ENCODE measurements around the gene FYN.

Gene FYN

DNA sequence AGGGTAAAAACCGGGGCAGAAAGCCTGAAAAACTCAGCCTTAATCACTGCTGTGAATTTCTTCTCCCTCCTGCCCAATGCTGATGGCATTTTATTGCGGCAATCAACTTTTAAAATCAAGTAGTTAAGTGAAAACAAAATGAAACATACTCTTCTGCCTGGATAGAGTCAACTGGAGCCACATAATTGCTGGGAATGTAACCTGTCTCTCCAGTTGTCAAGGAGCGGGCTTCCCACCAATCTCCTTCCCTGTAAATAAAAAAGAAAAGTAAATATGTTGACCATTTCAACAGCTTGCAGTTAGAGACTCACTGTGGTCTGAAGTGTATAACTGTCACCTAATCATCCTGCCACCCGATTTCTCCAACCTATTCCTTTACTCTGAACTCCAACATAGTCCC, 165.5 kb downstream of the FYN start:
- no peak for DNase-seq (ENCODE audit: low read depth in 2 of 2)

DNA sequence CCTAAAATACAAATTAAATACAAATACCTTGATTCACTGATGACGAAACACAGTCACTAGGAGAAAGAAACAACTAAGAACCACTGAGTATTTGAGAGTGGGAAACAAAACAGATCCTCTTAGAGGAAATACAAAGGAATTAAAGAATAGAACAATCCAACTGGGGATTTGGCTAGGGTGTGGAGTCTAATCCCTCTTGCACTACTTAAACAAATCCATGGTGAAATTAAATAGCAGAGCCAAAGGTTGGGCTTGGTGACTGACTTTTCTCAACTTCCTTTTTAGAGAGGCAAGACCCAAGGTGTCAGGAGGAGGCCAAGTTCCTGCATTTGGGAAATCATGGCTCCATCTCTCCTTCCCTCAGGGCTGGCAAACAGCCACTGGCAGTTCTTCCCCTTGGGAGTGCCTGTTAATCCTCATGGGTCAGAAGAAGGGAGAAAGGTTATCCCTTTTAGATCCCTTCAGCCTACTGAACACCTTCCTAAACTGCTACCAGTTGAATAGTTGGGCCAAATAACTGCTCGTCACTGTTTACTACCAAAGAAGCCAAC, 166.3 kb downstream of the FYN start:
- DNase-seq (ENCODE audit: low read depth in 2 of 2) = no peak

DNA sequence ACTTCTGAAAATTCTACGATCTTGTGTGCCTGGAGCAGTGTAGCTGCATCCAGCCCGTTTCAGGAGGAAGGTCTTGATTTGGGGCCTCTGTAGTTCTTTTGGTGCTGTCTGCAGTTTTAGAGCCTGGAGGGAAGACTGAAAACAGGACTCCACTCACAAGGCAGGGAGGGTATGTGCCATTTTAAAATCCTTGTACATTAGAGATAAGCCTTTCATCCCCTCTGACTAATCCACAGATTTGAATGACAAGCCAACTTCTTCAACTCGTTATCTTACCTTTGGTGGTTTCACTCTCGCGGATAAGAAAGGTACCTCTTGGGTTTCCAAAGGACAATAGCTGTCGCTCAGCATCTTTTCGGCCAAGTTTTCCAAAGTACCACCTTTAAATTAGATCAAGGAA, 169.5 kb downstream of the FYN start:
- DNase-seq (ENCODE audit: low read depth in 2 of 2) = no peak

DNA sequence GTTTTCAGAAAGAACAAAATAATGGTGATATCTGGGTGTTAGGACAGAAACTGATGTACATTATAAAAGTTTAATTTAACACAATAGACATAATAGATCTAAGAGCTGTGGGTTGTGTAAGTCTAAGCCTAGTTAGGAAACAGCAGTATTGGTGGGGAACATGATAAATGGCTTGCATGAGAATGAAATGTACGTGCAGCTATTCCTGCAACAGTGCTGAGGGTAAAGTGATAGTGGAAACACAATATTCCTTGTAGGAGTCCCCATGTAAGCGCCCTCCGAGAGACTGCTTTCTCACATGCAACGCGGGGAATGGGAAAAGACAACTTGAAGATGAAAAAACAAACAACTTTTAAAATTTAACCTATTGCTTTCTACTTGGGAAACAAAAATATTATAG, 171.0 kb downstream of the FYN start:
- DNase-seq (ENCODE audit: low read depth in 2 of 2) = no peak

DNA sequence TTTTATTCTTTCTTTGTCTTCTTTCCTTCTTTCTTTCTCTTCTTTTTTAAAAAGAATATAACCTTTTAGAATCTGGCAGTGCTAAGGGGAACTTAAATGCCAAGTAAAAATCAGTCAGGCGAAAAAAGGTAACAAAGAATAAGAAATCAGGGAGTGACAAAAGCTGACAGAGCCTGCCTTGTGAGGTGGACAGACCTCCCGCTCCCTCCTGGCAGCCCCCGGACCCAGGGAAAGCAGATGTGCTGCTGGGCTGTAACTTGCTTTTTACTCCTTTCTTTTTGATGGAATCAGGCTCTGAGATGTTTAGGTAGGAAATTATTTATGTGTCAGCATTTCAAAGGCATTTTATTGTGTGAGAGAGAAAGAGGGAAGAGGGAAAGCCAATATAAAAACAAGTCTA, 172.1 kb downstream of the FYN start:
- no peak for DNase-seq (ENCODE audit: low read depth in 2 of 2)

DNA sequence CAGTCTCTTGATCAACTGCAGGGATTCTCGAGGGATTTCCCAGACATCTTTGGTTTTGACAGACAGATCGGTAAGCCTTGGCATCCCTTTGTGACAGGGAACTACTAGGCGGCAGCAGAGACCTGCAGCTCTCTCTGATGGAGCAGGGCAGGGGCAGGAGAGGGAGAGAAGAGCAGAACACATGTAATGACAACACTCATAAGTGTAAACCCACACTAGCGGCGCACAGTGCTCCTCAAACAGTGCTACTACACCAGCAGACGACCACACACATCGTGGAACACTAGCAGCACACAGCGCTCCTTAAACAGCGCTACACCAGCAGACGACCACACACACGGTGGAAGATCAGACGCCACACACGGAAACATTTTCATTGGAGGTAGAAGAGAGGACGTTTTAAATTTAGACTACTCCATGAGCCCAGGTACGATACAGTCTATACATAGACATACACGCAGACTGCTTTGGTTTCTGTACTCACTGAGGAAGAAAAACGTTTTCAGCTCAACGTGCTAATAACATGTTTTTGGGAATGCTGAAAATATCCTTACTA, 173.0 kb downstream of the FYN start:
- DNase-seq (ENCODE audit: low read depth in 2 of 2) = no peak

DNA sequence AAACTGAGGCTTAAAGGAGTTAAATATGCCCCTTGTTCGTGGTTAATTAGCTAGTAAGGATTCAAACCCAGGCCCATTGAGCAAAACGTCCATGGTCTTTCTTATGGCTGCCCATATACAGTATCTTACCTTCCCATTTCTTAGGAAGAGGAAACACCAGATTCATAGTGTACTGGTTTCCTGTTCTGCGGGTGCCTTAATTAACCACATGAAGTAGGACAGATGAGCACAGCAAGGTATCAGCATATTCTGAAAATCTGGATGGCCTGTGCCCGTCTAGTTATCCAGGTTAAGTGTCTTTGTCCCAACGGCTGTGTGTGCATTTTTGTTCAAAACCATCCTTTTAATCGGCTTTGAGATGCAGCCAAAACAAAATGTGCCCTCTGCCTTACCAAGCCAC, 174.1 kb downstream of the FYN start:
- no peak for DNase-seq (ENCODE audit: low read depth in 2 of 2)

DNA sequence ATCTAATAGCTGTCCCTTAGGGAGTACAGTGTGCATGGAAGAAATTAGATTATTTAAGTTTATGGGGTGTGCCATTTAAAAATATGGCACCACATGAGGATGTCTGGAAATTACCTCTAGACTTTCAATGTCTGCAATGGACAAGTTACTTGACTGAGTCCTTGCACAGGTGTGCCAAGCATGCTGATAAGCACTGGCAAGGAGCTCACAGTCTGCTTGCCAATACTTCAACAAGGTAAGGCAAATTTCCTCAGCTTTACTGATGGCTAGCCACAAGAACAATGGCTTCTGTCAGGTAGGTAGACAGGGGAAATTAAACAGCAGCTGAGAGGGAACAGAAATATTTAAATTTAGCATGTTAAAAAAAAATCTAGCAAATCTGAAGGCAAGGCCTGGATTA, 176.4 kb downstream of the FYN start:
- no peak for DNase-seq (ENCODE audit: low read depth in 2 of 2)

DNA sequence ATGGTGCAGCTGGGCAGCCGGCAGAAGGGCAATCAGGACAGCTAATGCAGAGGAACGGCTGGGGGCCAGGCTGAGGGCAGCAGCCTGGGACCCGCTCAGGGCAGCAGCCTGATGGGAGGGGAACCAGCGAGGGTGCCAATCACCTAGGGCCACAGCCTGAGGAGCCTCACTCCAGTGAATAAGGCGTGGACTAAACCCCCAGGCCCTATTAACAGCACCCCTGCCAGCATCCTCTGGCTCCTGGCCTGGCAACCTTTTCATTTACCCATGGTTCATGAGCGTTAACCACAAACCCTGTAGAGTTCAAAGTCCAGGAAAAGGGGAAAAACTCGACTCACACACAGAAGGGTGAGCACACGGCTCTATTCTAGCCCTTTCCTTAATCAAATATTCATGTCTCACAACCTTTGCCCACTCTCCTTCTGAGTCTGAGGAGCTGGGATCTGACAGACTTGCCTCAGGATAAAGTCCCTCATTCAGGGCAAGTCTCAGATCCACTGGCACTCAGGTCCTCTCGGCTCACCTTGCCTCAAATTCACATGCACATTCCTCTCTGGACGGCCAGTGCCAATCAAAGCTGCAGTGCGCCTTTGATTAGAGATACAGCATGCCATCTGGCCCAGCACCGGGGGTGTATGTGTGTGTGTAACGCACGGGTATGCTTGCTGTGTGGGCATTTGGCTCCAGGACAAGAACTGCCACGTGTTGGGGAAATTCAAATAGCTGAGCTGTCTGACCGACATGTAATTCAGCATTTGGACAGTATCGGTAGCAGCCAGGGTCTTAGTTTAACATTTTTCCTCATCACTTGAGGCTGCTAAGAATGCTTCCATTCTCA, 180.7 kb downstream of the FYN start:
- DNase-seq (ENCODE audit: low read depth in 2 of 2) = no peak

DNA sequence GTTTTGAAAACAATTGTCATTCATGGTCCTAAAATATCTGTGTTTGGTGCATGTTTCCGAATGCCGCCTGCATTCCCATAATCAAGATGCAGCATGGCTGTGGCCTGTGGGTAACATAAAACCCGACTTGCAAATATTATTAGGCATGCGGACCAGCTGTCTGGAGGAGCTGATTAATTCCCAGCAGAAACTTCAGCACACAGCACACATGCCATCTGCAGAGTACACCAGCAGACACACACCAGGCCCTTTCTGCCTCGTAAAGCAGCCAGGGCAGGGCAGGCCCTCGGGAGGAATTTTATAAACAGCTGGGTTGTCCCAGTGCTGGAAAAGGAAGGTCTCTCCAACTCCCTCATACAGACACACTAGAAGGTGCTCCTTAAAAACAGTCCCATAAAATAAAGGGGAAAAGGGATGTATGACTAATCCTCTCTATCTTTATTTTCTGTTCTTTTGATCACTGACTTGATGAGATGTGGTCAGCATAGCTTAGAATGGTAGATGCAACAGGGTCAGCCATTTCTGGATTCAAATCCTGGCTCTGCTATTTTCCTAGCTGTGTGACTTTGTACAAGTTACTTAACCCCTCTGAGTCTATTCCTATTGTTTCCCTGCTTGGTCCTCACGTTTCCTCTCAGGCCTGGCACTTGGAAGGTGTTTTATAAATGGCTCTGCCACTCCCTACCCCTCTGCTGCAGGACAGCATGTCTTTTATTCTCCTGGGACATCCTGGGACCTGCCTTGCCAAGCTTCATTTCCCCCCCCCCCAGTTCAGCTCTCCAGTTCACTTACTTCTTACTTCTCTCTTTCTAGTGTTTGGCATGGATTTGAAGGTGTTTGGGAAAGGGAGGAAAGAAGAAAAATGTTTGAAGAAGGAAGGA, 181.7 kb downstream of the FYN start:
- no peak for DNase-seq (ENCODE audit: low read depth in 2 of 2)

DNA sequence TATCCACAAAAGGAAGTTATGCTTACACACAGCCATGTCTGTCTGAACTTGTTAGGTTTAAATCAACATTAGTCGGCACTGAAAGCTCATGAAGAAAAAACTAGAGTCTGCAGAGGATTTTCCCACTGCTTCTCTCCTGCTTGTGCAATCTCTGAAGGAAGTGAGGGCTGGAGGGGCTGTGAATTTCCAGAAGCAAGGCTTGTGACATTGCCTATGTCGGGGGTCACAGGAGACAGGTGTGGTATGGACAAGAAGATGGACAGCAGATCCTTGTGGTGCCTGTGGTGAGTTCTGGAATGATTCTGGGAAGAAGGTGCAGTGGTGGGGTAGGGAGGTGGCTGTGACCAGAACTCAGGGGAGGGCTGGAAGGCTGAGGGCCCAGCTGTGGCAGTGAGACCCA, 183.3 kb downstream of the FYN start:
- DNase-seq (ENCODE audit: low read depth in 2 of 2) = no peak

DNA sequence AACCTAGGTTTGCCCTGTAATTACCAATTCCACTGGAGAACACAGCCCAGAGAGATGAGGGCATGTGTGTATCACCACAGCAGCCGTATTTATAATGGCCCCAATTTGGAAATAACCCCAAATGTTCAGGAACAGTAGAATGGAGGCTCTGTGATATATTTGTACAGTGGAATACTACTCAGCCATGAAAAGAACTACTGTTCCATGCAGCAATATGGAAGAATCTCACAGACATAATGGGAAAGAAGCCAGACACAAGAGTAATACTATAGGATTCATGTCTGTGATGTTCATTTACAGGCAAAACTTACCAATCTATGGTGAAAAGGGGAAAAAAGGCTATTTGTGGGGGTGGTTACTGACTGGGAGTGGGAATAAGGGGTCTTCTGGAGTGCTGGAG, 183.8 kb downstream of the FYN start:
- no peak for DNase-seq (ENCODE audit: low read depth in 2 of 2)

DNA sequence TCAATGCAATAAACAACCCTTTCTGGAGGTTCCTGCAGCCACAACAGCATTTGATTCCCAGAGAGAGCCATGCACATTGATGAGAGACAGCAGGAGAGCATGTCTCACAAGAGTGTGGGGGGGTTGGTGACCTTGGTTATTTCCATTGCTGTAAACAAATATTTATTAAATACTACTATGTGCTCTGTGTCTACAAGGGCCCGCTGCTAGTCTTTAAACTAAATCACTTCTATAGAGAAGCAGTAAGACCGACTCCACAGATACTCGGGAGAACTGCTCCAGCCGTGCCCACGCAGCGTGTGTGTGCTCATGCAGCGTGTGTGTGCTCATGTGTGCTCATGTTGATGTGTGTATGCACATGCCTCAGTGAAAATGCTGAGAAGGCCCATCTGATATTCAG, 184.9 kb downstream of the FYN start:
- no peak for DNase-seq (ENCODE audit: low read depth in 2 of 2)

DNA sequence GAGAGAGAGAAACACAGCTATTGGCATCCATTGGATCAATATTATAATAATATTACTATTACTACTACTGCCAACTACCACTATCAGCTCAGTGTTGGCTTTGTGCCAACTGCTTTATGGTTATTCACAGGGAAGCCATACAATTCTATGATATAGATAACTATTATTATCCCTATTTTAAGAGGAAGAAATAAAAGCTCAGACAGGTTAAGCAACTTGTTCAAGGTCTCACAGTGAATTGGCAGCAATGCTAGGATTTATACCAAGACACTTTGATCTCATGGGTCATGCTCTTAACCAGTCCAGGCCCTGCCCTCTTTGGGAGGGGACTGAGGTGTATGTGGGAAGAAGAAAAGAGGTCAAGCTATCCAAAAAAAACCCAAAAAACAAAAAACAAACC, 185.6 kb downstream of the FYN start:
- no peak for DNase-seq (ENCODE audit: low read depth in 2 of 2)

DNA sequence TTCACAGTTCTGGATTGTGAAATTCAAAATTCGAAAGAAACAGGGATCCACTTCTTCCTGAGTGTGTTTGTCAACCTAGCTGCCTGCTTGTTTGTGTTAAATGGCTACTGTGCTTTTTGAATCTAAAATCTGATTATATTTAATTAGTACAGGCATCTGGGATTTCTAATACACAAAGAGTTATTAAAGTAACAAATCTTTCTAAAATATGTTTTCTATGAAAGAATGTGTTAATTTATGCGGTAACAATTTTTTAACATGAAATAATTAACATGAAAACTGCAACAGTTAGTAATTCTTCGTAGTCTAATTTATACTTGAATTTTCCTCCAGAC, 186.4 kb downstream of the FYN start:
- no peak for DNase-seq (ENCODE audit: low read depth in 2 of 2)

DNA sequence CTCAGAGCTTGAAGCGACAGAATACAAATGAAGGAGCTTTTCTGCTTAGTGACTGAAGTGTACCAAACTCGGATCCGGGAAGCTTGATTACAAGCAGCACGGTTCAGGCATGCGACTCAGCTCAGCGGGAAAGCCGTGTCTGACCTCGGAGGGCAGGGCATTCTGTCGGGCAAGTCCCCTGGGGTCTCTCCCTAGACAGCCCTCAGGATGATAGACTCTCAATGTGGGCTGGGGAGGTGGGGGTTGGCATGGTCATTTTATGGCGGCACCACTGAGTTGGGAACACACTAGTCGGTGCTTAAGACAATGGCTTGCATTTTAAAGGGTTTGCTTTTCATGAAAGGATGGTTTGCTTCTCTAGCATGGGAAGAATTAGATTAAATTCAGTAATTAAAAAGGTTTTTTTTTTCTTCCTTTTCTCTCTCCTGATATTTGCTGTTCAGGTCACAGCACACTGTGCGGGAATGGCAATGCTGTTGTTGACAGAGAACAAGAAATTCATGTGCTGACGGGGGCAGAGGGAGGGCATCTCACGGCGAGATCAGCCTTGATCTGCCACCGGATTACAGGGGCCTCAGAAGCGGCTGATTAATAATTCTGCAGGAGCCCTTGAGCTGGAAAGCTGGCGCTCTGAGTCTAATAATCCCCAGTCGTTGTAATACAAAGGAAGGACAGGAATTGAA, 186.9 kb downstream of the FYN start:
- DNase-seq (ENCODE audit: low read depth in 2 of 2) = no peak

DNA sequence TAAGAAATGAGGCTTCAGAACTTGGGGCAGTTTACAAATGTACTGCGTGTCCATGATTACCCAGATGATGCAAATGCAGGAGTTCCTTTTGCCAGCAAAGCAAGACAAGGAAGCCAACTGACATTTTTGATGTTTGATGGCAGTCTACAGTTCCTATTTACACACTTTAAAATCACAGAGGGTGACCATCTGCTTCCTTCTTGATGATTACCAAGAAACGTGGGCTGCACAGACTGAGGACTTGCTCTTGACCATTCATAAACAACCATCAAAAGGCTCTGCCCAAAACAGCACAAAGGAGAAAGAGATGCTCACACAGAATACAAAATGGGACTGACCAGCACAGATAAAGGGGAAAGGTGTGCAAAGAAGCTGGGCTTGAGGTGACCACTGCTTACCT, 187.7 kb downstream of the FYN start:
- no peak for DNase-seq (ENCODE audit: low read depth in 2 of 2)

DNA sequence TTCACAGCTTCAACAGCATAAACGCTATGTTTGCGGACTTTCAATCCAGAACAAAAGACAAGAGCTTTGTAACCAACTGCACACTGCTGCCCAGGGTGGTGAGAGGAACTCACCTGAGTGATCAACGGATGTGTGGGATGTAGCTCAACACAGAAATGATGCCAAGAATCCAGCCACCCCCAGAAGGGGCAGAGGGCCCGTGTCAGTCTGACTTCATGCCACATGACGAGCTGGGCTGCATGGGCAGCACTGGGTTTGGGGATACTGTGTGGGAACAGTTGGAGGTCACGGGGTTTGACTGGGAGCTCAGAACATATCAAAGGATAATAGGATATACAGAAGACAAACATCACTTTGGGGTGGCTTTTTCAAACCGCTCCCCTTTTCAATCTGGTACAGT, 188.2 kb downstream of the FYN start:
- DNase-seq (ENCODE audit: low read depth in 2 of 2) = no peak

DNA sequence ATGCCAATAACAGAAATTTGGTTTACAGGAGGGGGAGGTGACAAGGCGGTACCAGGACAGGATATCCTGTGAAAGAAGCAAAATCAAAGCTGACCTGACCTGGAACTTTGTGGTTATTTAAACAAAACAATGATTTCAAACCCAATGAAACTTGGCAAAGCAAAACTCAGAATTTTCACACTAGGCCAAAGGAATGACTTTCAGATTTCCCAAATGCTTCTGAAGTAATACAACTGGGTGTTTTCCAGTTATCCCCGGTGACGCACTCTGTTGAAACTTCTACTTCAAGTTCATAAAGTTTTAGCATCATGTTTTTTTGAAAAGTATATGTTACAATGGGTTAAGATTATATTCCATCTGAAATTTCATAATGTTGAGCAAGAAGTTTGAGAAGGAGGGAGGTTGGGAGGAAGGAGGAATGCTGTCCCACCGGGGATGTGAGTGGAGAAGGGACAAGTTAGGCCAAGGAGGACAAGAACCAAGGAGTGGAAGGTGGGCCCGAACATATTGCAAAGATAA, 189.4 kb downstream of the FYN start:
- no peak for DNase-seq (ENCODE audit: low read depth in 2 of 2)

DNA sequence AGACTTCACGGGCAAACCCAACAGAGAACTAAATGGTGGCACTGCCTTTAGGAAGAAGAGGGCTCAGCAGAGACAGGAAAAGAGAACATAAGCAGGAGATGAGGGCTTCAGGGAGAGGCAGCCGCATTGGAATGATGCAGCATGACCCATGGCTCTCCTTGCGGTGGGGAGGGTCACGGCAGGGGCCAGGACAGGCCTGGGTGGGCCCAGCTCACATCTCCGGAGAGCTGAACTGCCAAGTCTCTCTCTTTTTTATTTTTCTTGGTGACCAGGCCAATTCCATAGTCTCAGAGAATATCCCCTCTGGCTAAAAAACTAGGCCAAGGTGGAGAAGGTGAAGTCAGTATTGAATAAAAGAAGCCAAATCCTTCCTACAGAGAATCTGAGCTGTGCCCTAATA, 190.1 kb downstream of the FYN start:
- no peak for DNase-seq (ENCODE audit: low read depth in 2 of 2)

DNA sequence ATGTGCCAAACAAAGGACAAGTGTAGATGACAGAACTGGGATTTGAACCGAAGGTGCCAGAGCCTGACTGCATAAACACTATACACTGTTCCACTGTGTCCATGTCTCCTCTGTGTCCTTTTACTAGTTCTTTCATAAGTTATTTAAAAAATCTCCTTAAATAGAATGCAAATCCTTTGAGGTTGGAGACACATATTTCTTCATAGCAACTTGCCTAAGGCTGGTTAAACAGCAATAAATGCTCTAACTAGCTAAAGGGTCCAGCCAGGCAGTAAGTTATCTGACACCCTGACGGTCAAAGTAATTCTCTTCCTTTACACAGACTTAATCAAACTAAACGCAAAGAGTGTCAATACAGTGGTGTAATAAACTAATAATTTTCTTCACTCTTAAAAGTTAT, 191.4 kb downstream of the FYN start:
- no peak for DNase-seq (ENCODE audit: low read depth in 2 of 2)

Measured in stimulated activated CD4-positive, alpha-beta T cell treated with anti-CD3 and anti-CD28 coated beads, Interleukin-4, amount 100 ng/mL, for 48 hours (primary cell).